Left ventricle myocardium inferior (tissue), 1 donor: ENCODE results near the gene CHRD. TPM values are rescaled to one million over a fixed set of nuclear protein-coding genes. Genes with fewer than 3 reads are reported as not detected.

Experiments used
- DNase-seq: peaks from one replicate; pipeline ENCODE4 v3.0.0-alpha.2; 2020
- H3K27ac ChIP-seq: fragments of 200-600 bp; replicated peaks from 2 replicates; pipeline ENCODE4 v1.8.0; 2021
- H3K27me3 ChIP-seq: fragments of 200-600 bp; 2 replicates; pipeline ENCODE4 v1.8.0; 2021; ENCODE audit warnings: low read depth
- H3K36me3 ChIP-seq: fragments of 200-600 bp; 2 replicates; pipeline ENCODE4 v1.8.0; 2021
- H3K4me1 ChIP-seq: fragments of 200-600 bp; 2 replicates; pipeline ENCODE4 v1.8.0; 2021
- H3K4me3 ChIP-seq: fragments of 200-600 bp; 2 replicates; pipeline ENCODE4 v1.8.0; 2021; ENCODE audit warnings: mild to moderate bottlenecking, moderate library complexity
- H3K9me3 ChIP-seq: fragments of 200-600 bp; replicated peaks from 2 replicates; pipeline ENCODE4 v1.8.0; 2021
- intact Hi-C: fragments of 100-400 bp; cut with micrococcal nuclease; formaldehyde crosslinking; loops from one replicate; pipeline ENCODE4 v1.11.0; 2022
- total RNA-seq: library from RNA; stranded (reverse); fragmentation: NEBNext Ultra II Directional; extraction: Animal tissue kit (Norgen Biotek cat#: 25700); gene quantifications from one replicate; pipeline ENCODE4 v1.2.1, GENCODE V29; 2021
- TF ChIP-seq, protein P1 (sequence below): fragments of 200-600 bp; IDR thresholded peaks from 2 replicates; pipeline ENCODE4 v1.8.0; 2021; ENCODE audit warnings: antibody characterized with exemption, mild to moderate bottlenecking, borderline replicate concordance
- donor health status: DM: no; HTN: yes; CAD: no; lungs with severe emphysema.

Gene CHRD
- total RNA-seq, 1 donor from 2014 or later, result 6.5 TPM

DNA sequence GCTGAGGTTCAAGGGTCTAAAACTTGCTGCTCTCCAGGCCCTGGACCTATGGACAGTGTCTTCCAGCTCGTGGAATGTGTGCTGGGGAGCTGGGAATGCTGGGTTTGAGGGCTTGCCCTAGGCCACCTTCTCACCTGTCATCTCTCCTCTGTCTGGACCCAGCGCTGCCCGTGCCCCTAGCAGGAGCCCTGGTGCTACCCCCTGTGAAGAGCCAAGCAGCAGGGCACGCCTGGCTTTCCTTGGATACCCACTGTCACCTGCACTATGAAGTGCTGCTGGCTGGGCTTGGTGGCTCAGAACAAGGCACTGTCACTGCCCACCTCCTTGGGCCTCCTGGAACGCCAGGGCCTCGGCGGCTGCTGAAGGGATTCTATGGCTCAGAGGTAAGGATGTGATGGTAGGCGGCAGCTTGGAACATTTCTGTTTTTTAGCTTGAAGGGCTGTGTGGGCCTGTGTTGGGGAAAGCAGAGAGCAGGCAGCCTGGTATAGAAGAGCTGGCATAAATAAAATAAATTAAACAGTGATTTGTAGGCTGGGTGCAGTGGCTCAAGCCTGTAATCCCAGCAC, 5.1 kb downstream of the CHRD start:
- peaks cover 17% of the 10 kb centered on the region for H3K4me1 ChIP-seq
- DNase-seq, result no peak
- intact Hi-C loops, result no loop called here
- peaks cover 60% of the 10 kb centered on the region for H3K27me3 ChIP-seq
- TF ChIP-seq, protein P1, sequence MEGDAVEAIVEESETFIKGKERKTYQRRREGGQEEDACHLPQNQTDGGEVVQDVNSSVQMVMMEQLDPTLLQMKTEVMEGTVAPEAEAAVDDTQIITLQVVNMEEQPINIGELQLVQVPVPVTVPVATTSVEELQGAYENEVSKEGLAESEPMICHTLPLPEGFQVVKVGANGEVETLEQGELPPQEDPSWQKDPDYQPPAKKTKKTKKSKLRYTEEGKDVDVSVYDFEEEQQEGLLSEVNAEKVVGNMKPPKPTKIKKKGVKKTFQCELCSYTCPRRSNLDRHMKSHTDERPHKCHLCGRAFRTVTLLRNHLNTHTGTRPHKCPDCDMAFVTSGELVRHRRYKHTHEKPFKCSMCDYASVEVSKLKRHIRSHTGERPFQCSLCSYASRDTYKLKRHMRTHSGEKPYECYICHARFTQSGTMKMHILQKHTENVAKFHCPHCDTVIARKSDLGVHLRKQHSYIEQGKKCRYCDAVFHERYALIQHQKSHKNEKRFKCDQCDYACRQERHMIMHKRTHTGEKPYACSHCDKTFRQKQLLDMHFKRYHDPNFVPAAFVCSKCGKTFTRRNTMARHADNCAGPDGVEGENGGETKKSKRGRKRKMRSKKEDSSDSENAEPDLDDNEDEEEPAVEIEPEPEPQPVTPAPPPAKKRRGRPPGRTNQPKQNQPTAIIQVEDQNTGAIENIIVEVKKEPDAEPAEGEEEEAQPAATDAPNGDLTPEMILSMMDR, result no peak
- H3K27ac ChIP-seq, result no peak overlapping the region
- H3K36me3 ChIP-seq, result no peaks in the 10 kb centered on the region
- no peaks in the 10 kb centered on the region for H3K9me3 ChIP-seq
- no peak overlapping the region for H3K4me3 ChIP-seq

GRCh38 chr3:184386047-184386806, 6.4 kb downstream of the CHRD start:
- DNase-seq, result no peak
- H3K27ac ChIP-seq, result no peak overlapping the region
- intact Hi-C loops, result no loop called here
- H3K36me3 ChIP-seq, result no peaks in the 10 kb centered on the region
- H3K4me3 ChIP-seq, result no peak overlapping the region
- no peaks in the 10 kb centered on the region for H3K9me3 ChIP-seq
- TF ChIP-seq, protein P1, result no peak
- H3K4me1 ChIP-seq, result peaks cover 9% of the 10 kb centered on the region
- H3K27me3 ChIP-seq, result peaks cover 49% of the 10 kb centered on the region

DNA sequence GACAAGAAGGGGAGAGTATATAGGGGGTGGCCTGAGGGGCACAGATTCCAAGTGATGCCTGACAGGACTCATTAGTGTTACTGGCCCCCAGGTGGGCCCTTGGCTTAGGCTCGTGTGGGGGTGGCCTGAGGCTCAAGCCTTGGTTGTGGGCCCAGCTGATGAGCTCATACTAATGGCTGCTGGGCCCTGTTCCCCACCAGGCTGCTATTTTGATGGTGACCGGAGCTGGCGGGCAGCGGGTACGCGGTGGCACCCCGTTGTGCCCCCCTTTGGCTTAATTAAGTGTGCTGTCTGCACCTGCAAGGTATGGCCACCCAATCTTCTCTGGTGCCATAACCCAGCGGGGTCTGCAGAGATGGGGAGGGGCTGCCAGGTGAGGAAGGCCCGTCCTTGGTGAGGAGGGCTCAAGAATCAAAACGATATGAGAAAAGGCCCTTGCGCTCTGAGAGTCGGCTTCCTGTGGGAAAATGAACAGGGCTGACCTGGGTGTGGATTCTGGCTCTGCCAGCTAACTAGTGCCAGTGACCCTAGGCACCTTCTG, 7.4 kb downstream of the CHRD start:
- no peak overlapping the region for H3K27ac ChIP-seq
- H3K27me3 ChIP-seq, result peaks cover 39% of the 10 kb centered on the region
- H3K36me3 ChIP-seq, result no peaks in the 10 kb centered on the region
- no peak for DNase-seq
- H3K4me3 ChIP-seq, result no peak overlapping the region
- TF ChIP-seq, protein P1, result no peak
- H3K9me3 ChIP-seq, result no peaks in the 10 kb centered on the region
- H3K4me1 ChIP-seq, result no peaks in the 10 kb centered on the region
- intact Hi-C loops, result no loop called here

DNA sequence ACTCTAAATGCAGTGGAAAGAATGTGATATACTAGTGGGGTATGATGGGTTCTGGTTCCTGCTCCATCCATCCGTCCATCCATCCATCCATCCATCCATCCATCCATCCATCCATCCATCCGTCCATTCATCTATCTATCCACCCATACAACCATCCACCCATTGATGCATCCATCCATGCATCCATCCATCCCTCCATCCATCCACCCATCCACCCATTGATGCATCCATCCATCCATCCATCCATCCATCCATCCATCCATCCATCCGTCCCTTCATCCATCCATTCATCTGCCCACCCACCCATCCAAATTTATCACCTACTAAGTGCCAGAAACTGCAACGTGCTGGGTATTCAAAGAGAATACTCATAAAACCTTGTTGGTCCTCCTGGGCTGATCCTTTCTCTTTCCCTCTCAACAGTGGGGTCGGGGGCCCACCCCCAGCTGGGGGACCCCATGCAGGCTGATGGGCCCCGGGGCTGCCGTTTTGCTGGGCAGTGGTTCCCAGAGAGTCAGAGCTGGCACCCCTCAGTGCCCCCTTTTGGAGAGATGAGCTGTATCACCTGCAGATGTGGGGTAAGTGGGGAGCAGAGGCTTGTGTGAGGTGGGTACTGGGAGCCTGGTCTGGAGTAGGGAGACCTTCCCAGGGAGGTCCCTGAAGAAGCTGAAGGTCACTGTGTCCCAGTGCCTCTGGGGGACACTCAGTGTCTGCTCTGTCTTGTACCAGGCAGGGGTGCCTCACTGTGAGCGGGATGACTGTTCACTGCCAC, 8.5 kb downstream of the CHRD start:
- intact Hi-C loops, result no loop called here
- H3K9me3 ChIP-seq, result no peaks in the 10 kb centered on the region
- no peaks in the 10 kb centered on the region for H3K4me1 ChIP-seq
- no peak overlapping the region for H3K27ac ChIP-seq
- no peak overlapping the region for H3K4me3 ChIP-seq
- H3K36me3 ChIP-seq, result no peaks in the 10 kb centered on the region
- DNase-seq, result no peak
- TF ChIP-seq, protein P1, result no peak
- H3K27me3 ChIP-seq, result peaks cover 39% of the 10 kb centered on the region

DNA sequence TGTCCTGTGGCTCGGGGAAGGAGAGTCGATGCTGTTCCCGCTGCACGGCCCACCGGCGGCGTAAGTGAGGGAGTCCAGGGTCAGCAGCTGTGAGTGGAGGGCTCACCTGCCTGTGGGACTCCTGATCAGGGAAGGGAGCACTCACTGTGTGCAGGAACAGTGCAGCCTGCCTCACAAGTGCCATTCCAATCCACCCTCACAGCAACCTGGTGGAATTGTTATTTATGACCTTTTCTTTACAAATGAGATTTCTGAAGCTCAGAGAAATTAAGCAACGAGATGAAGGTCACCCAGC, 9.0 kb downstream of the CHRD start:
- no peak for DNase-seq
- intact Hi-C loops, result no loop called here
- Histone ChIP-seq H3K9me3 (no peaks in the 10 kb centered on the region), H3K4me3 (no peak overlapping the region), H3K27me3 (peaks cover 40% of the 10 kb centered on the region), H3K4me1 (no peaks in the 10 kb centered on the region), H3K27ac (no peak overlapping the region), H3K36me3 (no peaks in the 10 kb centered on the region)
- TF ChIP-seq, protein P1, result no peak
